ENCODE results near the gene TSKU.

TSKU gene
- total RNA-seq = 1.1 to 25.1 (median 6.6) reads per million in 18 experiments

GRCh38 chr11:76783294-76783895 lies at the start of gene TSKU:
Gene TSKU, plus strand, starts transcription at chr11:76783356. Its CDS starts 12,261 bp downstream, at chr11:76795617.
- DNase-seq = peak in 1 of 2 donors; percentile 60

GRCh38 chr11:76733906-76734305 lies 49.2 kb upstream of the TSKU start:
- DNase-seq = peak; percentile 72 to 81

GRCh38 chr11:76734456-76735420 lies 48.4 kb upstream of the TSKU start:
- no peak for DNase-seq

- DNase-seq = no peak
These were observed 47.3 kb upstream of the TSKU start for GRCh38 chr11:76735841-76736240.

GRCh38 chr11:76736266-76736665 lies 46.9 kb upstream of the TSKU start:
- no peak for DNase-seq

GRCh38 chr11:76736773-76737495 lies 46.2 kb upstream of the TSKU start:
- no peak for DNase-seq

- DNase-seq = no peak
These were observed 44.4 kb upstream of the TSKU start for GRCh38 chr11:76738618-76739240.

- DNase-seq = no peak
These were observed 43.4 kb upstream of the TSKU start for GRCh38 chr11:76739798-76740197.

- DNase-seq = peak; percentile 26 to 29
These were observed 42.4 kb upstream of the TSKU start for GRCh38 chr11:76740772-76741171.

- DNase-seq = no peak
These were observed 40.3 kb upstream of the TSKU start for GRCh38 chr11:76742902-76743301.

GRCh38 chr11:76744186-76745043 lies 38.7 kb upstream of the TSKU start:
- DNase-seq = peak; percentile 90 to 95

GRCh38 chr11:76745044-76745376 lies 38.1 kb upstream of the TSKU start:
- no peak for DNase-seq

GRCh38 chr11:76745561-76746207 lies 37.5 kb upstream of the TSKU start:
- no peak for DNase-seq

GRCh38 chr11:76747153-76747914 lies 35.8 kb upstream of the TSKU start:
- DNase-seq = no peak

- no peak for DNase-seq
These were observed 35.0 kb upstream of the TSKU start for GRCh38 chr11:76747915-76748860.

GRCh38 chr11:76748948-76749347 lies 34.2 kb upstream of the TSKU start:
- DNase-seq = no peak

GRCh38 chr11:76750067-76750466 lies 33.1 kb upstream of the TSKU start:
- no peak for DNase-seq

- no peak for DNase-seq
These were observed 32.4 kb upstream of the TSKU start for GRCh38 chr11:76750746-76751145.

Measured in inflammatory macrophage (primary cell).